ENCODE data around the gene TBC1D22A. TPM values are rescaled to one million over a fixed set of nuclear protein-coding genes. Genes with fewer than 3 reads are reported as not detected.

The TBC1D22A gene
- total RNA-seq, 4 donors from 2014 or later, result 31.2 to 111 (median 41.8) TPM

DNA sequence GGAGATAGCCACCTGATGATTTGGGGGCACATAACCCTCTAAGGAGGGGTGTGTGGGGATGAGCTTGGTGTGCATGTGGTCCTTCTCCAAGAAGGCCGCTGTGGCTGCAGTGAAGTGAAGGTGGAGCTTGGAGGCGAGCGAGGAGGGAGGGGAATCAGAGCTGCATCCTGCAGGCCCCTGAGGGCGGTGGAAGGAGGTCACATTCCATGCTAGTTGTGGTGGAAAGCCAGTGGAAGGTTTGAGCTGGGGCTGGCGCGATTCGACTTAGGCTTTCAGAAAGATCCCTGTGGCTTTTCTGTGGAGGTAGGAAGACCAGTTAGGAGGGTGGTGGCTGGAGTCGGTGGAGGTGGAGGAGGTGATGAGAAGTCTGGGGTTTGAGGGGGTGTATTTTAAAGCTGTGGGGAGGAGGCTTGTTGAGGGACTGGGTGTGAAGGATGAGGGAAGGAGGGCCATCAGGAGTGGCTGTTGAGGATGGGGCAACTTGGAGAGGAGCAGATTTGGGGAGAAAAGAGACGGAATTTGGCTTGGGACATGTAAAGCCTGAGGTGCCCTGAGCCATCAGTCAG lies 62.0 kb downstream of the TBC1D22A start:
- intact Hi-C loops (cut with DNase I; ENCODE audit: low total_unique reads) (no loop called here), in situ Hi-C loops (cut with MboI; ENCODE audit: low pct_ligation_motif_present in 1 of 4, low pct_unique_long_range_greater_than_20kb in 1 of 4, low sequenced_read_pairs in 3 of 4) (no loop called here)
- no peak for DNase-seq
- Histone ChIP-seq H3K4me3 (no peak overlapping the region), H3K27me3 (no peaks in the 10 kb centered on the region), H3K36me3 (no peaks in the 10 kb centered on the region), H3K27ac (no peak overlapping the region), H3K4me1 (peaks cover 3 to 14% (median 11%) of the 10 kb centered on the region in 4 donors), H3K9me3 (no peaks in the 10 kb centered on the region)
- TF ChIP-seq POLR2AphosphoS5 (IDR thresholded peaks at IDR 0.05), result no peak
- WGBS, 2 donors (ENCODE audit: low coverage in 1 of 2), result 94 to 97% methylated on average over 4 to 9 of the region's 9 CpGs

DNA sequence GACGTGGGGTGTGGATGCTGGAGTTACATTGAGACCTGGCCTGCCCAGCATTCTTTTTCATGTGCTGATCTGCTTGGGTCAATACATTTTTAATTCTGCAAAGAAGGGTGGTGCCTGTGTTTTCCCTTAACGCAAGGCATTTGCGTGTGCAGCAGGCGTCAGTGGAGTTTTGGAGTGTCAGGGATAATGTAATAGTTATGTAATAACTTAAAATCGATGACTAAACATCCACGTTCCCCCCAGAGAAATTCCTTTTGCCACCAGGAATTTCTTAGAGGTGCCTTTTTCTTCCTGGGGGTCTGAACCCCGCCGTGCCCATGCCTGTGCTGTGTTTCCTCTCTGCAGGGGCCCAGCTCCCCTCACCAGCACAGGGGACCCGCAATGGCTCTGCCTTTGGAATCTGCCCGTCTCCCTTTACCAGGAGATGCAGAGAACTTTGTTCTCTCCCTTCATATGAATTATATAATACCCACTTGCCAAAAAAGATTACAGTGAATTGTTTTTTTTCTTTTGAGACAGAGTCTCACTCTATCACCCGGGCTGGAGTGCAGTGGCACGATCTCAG lies 62.6 kb downstream of the TBC1D22A start:
- Histone ChIP-seq H3K4me3 (no peak overlapping the region), H3K27ac (no peak overlapping the region), H3K9me3 (no peaks in the 10 kb centered on the region), H3K36me3 (no peaks in the 10 kb centered on the region), H3K27me3 (no peaks in the 10 kb centered on the region), H3K4me1 (peaks cover 5 to 20% (median 16%) of the 10 kb centered on the region in 4 donors)
- intact Hi-C loops (cut with DNase I; ENCODE audit: low total_unique reads), result no loop called here
- WGBS, 2 donors (ENCODE audit: low coverage in 1 of 2), result 95 to 100% methylated on average over 2 to 12 of the region's 12 CpGs
- in situ Hi-C loops (cut with MboI; ENCODE audit: low pct_ligation_motif_present in 1 of 4, low pct_unique_long_range_greater_than_20kb in 1 of 4, low sequenced_read_pairs in 3 of 4), result loop anchor here in 1 of 4 donors (25.0 kb wide), 1 partner anchor 1662 kb away; a partner anchor contains a TSS
- TF ChIP-seq POLR2A (IDR thresholded peaks at IDR 0.05) (no peak), EP300 (IDR thresholded peaks at IDR 0.05; ENCODE audit: low read depth) (no peak), POLR2AphosphoS5 (IDR thresholded peaks at IDR 0.05) (no peak)
- TF ChIP-seq, protein P1, sequence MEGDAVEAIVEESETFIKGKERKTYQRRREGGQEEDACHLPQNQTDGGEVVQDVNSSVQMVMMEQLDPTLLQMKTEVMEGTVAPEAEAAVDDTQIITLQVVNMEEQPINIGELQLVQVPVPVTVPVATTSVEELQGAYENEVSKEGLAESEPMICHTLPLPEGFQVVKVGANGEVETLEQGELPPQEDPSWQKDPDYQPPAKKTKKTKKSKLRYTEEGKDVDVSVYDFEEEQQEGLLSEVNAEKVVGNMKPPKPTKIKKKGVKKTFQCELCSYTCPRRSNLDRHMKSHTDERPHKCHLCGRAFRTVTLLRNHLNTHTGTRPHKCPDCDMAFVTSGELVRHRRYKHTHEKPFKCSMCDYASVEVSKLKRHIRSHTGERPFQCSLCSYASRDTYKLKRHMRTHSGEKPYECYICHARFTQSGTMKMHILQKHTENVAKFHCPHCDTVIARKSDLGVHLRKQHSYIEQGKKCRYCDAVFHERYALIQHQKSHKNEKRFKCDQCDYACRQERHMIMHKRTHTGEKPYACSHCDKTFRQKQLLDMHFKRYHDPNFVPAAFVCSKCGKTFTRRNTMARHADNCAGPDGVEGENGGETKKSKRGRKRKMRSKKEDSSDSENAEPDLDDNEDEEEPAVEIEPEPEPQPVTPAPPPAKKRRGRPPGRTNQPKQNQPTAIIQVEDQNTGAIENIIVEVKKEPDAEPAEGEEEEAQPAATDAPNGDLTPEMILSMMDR (IDR thresholded peaks at IDR 0.05), result no peak
- no peak for DNase-seq

DNA sequence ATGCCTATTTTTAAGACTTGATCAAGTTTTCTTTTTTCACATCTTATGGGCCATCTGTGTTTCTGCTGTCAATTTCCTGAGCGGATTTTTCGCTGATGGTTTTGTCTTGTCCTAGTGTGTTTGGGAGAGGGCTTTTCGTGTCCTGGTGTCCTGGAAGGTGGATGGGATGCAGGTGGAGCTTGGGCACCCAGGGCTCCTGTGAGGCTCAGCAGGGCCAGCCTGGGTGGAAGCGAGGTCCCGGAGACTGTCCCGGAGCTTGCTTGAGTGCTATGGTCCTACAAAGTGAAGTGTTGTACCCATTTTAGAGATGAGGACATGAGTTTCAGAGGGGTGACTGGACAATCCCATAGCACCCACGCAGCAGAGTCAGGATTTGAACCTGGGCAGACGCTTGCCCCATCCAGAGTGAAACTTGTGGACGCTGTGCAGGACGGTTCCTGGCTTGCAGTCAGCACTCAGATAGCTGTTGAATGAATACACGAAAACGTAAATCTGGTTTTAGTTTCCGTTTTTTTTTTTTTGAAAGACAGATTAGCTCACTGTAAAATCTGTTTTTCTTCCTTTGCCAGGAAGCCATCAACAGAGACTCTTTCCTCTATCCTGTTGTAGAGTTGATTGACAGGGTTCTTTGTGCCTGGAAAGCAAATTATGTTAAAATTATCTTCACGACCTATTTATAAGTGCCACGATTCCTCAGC lies 64.1 kb downstream of the TBC1D22A start:
- TF ChIP-seq EP300 (IDR thresholded peaks at IDR 0.05; ENCODE audit: low read depth) (no peak), POLR2A (IDR thresholded peaks at IDR 0.05) (no peak), POLR2AphosphoS5 (IDR thresholded peaks at IDR 0.05) (no peak)
- TF ChIP-seq, protein P1 (IDR thresholded peaks at IDR 0.05), result no peak

DNA sequence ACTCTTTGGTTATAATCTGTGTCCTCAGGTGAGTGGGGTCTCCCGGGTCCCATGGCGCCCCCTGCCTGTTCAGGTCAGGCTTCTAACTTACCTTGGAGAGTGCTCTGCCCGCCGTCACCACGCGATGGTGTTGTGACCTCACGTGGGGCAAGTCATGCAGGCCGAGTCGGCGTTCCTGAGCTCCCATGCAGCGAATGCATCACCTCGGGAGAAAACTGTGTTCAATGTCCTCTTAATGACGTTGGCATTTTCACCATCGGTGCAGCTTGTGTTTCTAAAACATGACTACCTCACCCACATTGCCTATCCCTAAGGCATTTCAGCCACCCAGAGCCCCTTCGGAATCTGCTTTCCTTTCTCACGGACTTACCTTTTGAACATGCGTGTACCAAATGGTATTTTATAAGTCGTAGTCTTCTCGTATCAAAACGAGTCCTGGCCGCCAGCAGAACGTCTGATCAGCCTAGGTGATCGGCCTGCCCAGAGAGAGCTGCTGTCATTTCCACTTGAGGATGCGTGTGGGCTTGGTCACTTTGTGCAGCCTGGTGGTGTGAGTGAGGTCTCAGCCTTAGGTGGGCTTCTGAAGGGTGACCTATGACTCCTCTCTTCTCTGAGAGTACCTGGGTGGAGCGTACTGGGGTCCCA lies 64.8 kb downstream of the TBC1D22A start:
- no peak for DNase-seq
- intact Hi-C loops (cut with DNase I; ENCODE audit: low total_unique reads), result no loop called here
- no peak for TF ChIP-seq EP300 (IDR thresholded peaks at IDR 0.05; ENCODE audit: low read depth)
- no peak for TF ChIP-seq POLR2A (IDR thresholded peaks at IDR 0.05)
- TF ChIP-seq, protein P1 (IDR thresholded peaks at IDR 0.05), result no peak
- TF ChIP-seq POLR2AphosphoS5 (IDR thresholded peaks at IDR 0.05), result no peak
- Histone ChIP-seq H3K27me3 (no peaks in the 10 kb centered on the region), H3K4me3 (no peak overlapping the region), H3K36me3 (no peaks in the 10 kb centered on the region), H3K9me3 (no peaks in the 10 kb centered on the region), H3K4me1 (peaks cover 6 to 30% (median 23%) of the 10 kb centered on the region in 4 donors), H3K27ac (no peak overlapping the region)
- WGBS, 2 donors (ENCODE audit: low coverage in 1 of 2), result 95 to 100% methylated on average over 2 to 25 of the region's 25 CpGs
- in situ Hi-C loops (cut with MboI; ENCODE audit: low pct_ligation_motif_present in 1 of 4, low pct_unique_long_range_greater_than_20kb in 1 of 4, low sequenced_read_pairs in 3 of 4), result loop anchor here in 1 of 4 donors (25.0 kb wide), 1 partner anchor 1660 kb away; a partner anchor contains a TSS

More for the DNA sequence above, 64.1 kb downstream of the TBC1D22A start:
- whole genome bisulfite sequencing, 2 donors (ENCODE audit: low coverage in 1 of 2), result 89 to 93% methylated on average over 5 to 15 of the region's 15 CpGs
- Histone ChIP-seq H3K4me1 (peaks cover 6 to 30% (median 23%) of the 10 kb centered on the region in 4 donors), H3K9me3 (no peaks in the 10 kb centered on the region), H3K27ac (no peak overlapping the region), H3K36me3 (no peaks in the 10 kb centered on the region), H3K4me3 (no peak overlapping the region), H3K27me3 (no peaks in the 10 kb centered on the region)
- no peak for DNase-seq
- in situ Hi-C loops (cut with MboI; ENCODE audit: low pct_ligation_motif_present in 1 of 4, low pct_unique_long_range_greater_than_20kb in 1 of 4, low sequenced_read_pairs in 3 of 4) (loop anchor here in 1 of 4 donors (25.0 kb wide), 1 partner anchor 1661 kb away; a partner anchor contains a TSS), intact Hi-C loops (cut with DNase I; ENCODE audit: low total_unique reads) (no loop called here)

All from transverse colon (tissue), 4 donors.